Measurements from ENCODE around the gene SUGCT.

SUGCT gene

GRCh38 chr7:40419806-40420205 lies 285.0 kb downstream of the SUGCT start:
- DNase-seq, result no peak

GRCh38 chr7:40421433-40421832 lies 286.6 kb downstream of the SUGCT start:
- no peak for DNase-seq

- DNase-seq, result no peak
These were observed 290.9 kb downstream of the SUGCT start for GRCh38 chr7:40425696-40426095.

GRCh38 chr7:40428421-40428820 lies 293.6 kb downstream of the SUGCT start:
- DNase-seq, result no peak

- DNase-seq, result no peak
These were observed 295.0 kb downstream of the SUGCT start for GRCh38 chr7:40429826-40430225.

- DNase-seq, result no peak
These were observed 297.2 kb downstream of the SUGCT start for GRCh38 chr7:40432046-40432445.

GRCh38 chr7:40436710-40437109 lies 301.9 kb downstream of the SUGCT start:
- DNase-seq, result no peak

GRCh38 chr7:40437498-40437897 lies 302.7 kb downstream of the SUGCT start:
- no peak for DNase-seq

- DNase-seq, result no peak
These were observed 303.3 kb downstream of the SUGCT start for GRCh38 chr7:40437936-40438634.

- no peak for DNase-seq
These were observed 304.9 kb downstream of the SUGCT start for GRCh38 chr7:40439686-40440085.

GRCh38 chr7:40447345-40447744 lies 312.5 kb downstream of the SUGCT start:
- no peak for DNase-seq

- no peak for DNase-seq
These were observed 320.7 kb downstream of the SUGCT start for GRCh38 chr7:40455485-40455884.

GRCh38 chr7:40457776-40458480 lies 323.1 kb downstream of the SUGCT start:
- no peak for DNase-seq

GRCh38 chr7:40463446-40463845 lies 328.6 kb downstream of the SUGCT start:
- no peak for DNase-seq

- no peak for DNase-seq
These were observed 334.4 kb downstream of the SUGCT start for GRCh38 chr7:40468891-40469864.

GRCh38 chr7:40470091-40470592 lies 335.3 kb downstream of the SUGCT start:
- DNase-seq, result no peak

- DNase-seq, result no peak
These were observed 336.0 kb downstream of the SUGCT start for GRCh38 chr7:40470817-40471216.

GRCh38 chr7:40471891-40472290 lies 337.1 kb downstream of the SUGCT start:
- DNase-seq, result no peak

- no peak for DNase-seq
These were observed 340.2 kb downstream of the SUGCT start for GRCh38 chr7:40474790-40475680.

- no peak for DNase-seq
These were observed 340.8 kb downstream of the SUGCT start for GRCh38 chr7:40475681-40475982.

- DNase-seq, result no peak
These were observed 342.3 kb downstream of the SUGCT start for GRCh38 chr7:40477094-40477493.

- DNase-seq, result no peak
These were observed 348.0 kb downstream of the SUGCT start for GRCh38 chr7:40482845-40483244.
